GM21717 (cell line): ENCODE measurements around the gene SPHK2.
A peak's percentile ranks its signal among the peaks of the same experiment; 100 is the strongest.
"Not testable (repeated sequence)": the region's sequence is repeated elsewhere in the genome, so short reads cannot be mapped to it uniquely, and the experiment has no call there.

ENCODE experiments used
- ATAC-seq: cut with Tn5 transposase; IDR thresholded peaks from one replicate; pipeline ENCODE4 v1.9.1; 2021; ENCODE audit warnings: mild to moderate bottlenecking, moderate library complexity; ENCODE audit not compliant: unreplicated experiment

The SPHK2 gene

DNA sequence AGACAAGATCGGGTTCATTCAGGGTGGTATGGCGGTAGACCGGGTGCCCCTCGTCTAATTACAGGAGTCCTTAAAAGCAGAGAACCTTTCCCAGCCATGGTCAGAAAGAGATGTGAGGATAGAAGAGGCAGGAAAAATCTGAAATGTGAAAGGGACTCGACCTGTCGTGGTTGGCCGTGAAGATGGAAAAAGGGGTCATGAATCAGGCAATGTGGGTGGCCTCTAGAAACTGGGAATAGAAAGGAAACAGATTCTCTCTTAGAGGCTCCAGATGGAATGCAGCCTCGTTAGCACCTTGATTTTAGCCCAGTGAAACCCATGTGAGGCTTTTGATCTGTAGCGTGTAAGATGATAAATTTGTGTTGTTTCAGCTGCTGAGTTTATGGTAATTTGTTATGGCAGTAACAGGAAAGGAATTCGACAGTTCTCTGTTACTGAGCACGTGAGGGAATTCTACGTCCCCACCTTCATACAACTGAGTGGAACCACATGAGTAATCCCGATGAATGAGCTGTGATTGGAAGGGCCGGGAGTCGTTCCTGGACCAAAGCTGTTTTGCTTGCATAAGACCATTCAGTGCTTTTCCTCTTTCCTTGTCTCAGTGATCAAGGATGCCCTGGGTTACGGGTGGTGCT lies 37.7 kb downstream of the SPHK2 start:
- ATAC-seq, result no peak

DNA sequence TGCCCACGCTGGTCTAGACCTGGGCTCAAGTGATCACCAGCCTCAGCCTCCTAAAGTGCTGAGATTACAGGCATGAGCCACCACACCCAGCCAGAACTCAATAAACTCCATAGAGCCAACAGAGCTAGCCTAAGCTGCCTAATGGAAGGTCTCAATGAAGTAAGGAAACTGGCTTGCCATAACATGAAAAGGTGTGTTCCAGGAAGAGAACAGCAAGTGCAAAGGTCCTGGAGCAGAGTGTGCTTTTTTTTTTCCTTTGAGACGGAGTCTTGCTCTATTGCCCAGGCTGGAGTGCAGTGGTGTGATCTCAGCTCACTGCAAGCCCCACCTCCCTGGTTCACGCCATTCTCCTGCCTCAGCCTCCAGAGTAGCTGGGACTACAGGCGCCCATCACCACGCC lies 38.5 kb downstream of the SPHK2 start:
- ATAC-seq, result not testable (repeated sequence)

DNA sequence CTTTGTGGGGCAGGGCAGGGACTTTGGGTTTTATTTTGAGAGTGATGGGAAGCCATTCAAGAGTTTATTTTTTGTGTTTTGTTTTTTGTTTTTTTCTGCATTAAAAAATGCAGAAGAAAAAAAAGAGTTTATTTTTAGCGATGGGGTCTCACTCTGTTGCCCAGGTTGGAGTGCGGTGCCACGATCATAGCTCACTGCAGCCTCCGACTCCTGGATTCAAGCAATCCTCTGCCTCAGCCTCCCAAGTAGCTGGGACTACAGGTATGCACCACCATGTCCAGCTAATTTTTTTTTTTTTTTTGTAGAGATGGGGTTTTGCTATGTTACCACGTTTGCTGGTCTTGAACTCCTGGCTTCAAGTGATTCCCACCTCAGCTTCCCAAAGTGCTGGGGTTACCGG lies 39.2 kb downstream of the SPHK2 start:
- ATAC-seq, result no peak

DNA sequence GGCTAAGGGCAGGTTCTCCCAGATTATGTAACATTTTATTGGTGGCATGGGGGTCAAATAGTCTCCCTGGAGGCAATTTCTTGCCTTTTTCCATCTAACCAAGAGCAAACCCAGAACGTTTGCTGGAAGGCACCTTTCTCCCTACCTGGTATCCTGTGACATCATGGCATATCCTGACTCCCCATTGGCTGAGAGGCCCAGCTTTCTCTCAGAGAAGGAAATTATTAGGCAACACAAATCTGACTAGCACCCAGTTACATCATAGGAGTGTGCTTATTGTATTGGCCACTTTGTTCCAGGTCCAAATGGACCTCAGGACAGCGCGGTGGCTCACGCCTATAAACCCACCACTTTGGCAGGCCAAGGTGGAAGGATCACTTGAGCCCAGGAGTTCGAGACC lies 40.5 kb downstream of the SPHK2 start:
- no peak for ATAC-seq

DNA sequence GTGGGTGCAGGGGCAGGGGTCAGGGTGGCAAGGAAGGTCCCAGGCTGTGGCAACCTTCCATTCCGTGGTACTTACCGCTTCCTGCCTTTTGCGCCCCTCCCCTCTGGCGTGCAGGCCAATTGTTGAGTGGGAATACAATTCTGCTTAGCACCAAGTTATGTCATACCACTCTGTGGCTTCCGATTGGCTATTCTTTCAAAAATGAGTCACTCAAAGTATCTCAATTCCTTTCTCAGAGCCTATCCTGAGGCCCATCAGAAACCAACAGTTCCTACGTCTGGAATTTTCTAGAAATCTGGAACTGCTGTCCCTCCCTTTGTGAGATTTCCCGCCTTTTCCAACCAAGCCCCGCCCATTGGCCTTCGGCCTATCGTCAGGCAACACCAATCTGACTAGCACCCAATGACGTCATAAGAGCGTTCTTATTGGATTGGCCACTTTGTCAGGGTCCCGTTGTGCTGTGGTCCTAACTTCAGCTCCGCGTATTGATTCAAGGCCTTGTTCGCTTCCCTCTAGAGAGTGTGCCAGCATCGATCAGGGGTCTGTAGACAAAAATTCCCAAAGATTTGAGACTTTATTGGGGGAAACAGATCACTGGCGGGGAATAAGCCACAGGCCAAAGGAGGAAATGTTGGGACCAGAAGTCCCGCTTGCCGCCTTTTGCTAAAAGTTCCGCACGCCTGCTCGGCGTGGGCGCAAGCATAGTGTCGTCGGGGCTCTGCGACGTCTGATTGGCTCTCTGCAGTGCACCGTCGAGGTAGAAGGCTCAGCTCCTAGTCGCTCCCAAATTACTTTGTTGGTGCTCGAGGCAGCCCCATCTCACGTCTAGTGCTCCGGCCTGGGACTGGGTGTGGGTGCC lies 41.8 kb downstream of the SPHK2 start:
- peak; percentile 81 for ATAC-seq

DNA sequence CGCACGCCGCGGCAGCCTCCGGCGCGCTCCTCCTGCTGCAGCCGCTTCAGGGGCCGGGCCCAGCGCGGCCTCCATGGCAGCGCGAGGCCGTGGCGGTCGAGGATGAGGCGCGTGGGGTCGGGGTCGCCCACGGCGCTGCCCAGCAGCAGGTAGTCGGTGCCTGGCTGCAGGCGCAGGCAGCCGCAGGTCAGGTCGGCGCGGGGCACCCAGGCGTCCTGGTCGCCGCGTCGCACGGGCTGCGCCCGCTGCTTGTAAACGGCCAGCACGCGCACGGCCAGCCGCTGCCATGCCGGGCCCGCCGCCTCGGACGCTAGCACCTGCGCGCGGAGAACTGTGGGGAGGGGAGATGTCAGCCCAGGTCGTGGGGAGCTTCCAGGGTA lies 42.4 kb downstream of the SPHK2 start:
- ATAC-seq, result no peak

DNA sequence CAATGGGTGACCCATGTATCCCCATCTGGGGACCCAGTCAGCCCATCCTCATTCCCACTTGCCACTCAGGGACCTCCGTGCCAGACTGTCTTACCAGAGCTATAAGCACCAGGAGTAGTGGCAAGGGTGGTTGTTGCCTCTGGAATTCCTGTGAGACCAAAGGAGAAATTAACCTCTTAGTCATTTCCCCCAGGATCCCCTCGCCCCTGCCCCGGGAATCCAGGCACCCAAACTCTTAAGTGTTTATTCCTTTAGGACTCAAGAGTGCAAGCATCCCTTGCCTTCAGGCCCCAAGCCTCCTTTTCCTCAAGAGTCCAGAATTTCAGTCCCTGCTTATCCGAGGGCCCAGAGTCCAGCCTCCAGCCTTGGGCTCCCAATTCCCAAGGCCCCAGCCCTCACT lies 44.4 kb downstream of the SPHK2 start:
- ATAC-seq, result no peak

DNA sequence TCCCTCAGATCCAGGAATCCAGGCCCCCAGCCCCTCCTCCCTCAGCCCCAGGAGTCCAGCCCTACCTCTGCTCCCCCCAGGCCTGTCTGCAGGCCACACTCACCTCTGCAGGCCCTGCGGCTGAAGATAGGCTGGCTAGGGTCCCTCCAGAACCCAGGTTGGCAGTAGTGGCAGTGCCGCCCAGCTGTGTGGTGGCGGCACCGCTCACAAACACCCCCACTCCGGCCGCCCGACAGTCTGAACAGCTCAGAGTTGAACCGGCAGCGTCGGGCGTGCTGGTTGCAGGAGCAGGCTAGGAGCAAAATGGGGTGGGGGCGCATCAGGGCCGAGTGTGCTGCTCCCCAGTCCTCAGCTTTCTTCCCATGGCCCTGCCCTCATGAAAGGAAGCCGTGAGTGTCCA lies 45.2 kb downstream of the SPHK2 start:
- no peak for ATAC-seq

DNA sequence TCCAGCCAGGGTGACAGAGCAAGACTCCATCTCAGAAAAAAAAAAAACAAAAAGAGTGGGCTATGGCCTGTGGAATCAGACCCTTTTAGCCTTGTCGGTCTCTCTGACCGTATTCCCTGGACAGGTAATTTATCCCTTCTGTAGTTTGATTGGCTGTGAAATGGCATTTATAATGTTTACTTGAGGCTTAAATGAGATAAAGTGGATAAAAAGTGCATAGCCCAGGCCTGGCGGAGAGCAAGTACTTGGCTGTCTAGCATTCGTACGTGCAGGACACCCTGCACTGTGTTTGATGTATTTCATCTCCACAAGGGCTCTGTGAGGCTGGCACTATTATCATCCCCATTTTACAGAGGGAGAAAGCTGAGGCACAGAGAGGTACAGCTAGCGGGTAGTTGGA lies 46.5 kb downstream of the SPHK2 start:
- ATAC-seq, result no peak

DNA sequence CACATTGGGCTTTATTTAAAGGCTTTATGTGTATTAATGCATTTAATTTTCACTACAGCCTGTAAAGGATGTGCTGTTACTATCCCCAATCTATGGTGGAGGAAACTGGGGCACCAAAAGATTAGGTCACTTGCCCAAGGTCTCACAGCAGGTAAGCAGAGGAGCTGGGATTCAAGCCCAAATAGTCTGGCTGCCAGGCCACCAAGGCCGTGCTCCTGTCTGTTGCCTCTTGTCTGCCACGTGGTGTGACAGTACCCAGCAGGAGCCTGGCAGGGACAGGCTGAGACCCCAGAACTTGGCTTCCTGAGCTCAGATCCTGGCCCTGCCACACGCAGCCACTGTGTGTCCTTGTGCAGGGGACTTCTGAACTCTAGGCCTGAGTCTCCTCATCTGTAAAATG lies 49.0 kb downstream of the SPHK2 start:
- ATAC-seq, result no peak

DNA sequence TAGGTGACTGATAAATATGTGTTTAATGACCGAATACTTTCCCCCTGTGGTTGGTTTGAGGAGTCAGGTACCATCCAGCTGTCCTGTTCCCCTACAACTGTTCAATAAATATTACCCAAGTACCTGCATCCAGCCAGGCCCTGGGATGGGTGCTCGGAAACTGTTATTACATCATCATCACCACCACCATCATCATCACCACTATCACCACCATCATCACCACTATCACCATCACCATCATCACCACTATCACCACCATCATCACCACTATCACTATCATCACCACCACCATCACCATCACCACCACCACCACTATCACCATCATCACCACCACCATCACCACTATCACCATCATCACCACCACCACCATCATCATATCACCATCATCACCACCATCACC lies 49.5 kb downstream of the SPHK2 start:
- no peak for ATAC-seq

DNA sequence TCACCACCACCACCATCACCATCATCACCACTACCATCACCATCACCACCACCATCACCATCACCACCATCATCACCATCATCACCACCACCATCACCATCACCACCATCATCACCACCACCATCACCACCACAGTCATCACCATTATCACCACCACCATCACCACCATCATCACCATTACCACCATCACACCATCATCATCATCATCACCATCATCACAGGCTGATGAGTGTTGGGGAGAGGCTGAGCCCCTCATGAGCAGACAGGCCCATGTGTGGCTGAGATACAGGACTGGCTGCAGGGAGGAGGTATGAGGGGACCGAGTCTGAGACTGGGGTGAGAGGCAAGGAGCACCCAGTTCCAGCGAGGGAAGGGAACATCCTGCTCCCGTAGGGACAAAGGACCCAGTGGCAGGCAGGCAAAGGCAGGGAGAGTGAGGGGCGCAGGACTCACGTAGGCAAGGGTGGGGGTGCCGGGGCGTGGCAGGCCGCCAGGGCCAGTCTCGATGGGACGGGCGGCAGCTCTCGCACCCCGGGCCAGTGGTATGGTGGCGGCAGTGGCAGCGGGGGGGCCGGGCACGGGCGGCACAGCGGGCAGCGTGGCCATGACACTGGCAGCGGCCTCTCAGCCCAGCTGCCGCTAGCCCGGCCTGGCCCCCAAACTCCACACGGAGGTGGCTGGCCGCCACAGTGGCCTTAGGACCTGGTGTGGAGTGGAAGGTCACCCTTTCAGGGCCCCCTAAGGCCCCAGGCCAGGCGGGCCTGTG lies 50.8 kb downstream of the SPHK2 start:
- ATAC-seq, result no peak

DNA sequence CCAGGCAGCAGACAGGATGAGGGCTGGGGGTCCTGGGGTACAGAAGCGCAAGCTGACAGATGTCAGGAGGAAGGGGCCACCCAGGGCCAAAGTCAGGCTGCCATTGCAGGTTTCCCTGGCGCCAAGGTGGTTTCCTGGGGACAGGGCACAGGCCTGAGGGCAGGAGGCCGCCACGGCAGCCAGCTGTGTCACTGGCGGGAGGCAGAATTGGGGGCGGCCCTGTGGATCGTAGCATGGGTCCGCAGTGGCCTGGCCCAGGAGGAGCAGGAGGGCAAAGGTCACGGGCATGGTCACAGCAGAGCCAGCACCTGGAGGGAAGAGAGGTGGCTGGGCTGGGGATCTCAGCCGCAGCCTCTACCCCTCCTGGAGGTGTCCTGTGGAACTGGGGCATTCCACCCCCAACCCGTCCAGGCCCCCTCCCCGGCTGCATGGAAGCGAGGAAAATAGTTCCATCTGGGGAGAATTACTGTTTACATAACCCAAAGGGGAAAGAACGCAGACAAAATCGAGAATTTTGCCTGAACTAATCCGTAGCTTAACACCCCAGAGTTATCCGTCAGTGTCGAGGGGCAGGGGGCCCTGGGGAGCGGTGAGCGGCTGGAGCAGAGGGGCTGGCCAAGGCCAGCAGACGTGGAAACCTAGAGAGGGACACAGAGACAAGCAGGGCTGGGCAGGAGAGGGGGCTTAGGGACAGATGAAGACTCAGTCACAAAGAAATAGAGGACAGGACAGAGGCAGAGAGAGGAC lies 51.6 kb downstream of the SPHK2 start:
- ATAC-seq, result no peak

DNA sequence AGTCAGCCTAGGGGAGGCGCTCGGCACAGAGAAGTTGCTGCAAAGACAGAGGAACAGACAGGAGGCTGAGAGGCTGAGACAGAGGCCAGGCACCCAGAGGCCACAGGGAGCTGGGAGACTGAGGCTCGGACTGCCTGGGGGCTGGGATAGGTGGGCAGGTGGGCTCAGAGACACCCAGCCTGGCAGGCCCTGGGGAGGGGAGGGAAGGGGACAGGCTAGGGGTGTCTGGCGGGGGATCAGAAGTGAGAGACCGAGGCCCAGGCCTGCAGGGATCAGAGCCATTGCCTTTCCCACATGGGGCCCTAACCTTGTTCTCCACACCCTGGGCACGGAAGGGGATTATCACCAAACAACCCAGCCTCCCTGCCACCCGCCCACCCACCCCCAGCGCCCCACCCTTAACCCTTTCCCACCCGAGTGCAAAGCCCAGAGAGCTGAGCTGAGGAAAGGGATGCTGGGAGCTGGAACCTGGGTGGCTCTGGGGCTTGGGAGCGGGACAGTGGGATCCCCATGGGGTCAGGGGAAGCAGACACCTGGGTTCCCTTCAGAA lies 52.2 kb downstream of the SPHK2 start:
- ATAC-seq, result no peak

DNA sequence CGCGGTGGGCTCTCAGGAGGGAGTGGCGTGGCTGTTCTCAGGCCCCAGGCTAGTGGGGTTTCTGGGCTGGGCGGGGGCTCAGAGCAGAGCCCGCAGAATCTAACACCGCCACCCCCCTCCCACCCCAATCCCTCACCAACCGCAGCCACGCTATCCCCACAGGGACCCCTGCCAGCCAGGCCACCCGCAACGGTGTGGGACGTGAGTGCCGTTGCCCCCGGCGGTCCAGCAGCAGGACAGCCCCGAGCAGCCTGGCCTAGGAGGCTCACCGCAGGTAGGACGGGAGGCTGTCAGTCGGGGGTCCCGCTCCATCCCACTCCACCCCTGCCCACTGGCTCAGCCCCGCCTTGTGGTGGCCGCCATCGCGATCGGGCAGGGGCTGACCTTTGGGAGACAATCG lies 53.7 kb downstream of the SPHK2 start, which contains the start of gene NTN5:
TSS of gene NTN5 (minus strand) at position 24 of the 400 bp plus-strand sequence. CDS start 2,031 bp downstream, outside the sequence.
- ATAC-seq, result no peak

DNA sequence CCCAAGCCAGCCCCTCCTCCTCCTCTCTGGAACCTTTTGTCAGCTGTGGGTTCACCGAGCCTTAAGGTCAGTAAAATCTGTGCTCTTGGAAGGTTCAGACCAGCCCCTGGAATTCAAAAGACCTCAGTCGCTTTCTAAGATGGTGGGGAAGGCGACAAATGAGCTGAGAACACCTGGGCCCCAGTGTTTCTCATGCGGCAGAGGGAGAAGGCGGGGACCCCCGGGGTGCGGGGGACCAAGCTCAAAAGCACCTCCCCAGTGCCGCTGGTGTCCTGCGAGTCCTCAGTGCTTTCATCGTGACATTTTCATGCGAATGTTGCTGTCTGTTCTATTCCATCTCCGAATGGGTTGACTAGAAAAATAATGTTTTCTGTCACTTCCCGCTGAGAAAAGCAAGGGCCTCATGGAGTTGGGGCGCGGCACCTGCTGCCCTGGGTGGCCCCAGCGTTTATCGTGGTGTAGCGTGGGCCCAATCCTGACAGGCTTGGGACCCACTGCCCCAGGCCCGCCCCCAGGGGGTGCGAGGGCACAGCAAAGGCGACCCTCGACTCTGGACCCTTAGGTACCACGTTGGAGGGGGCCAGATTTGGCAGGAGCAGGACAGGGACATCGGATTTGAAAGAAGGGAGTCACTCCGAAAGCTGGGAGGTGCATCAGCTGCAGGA lies 54.3 kb downstream of the SPHK2 start:
- ATAC-seq, result no peak

DNA sequence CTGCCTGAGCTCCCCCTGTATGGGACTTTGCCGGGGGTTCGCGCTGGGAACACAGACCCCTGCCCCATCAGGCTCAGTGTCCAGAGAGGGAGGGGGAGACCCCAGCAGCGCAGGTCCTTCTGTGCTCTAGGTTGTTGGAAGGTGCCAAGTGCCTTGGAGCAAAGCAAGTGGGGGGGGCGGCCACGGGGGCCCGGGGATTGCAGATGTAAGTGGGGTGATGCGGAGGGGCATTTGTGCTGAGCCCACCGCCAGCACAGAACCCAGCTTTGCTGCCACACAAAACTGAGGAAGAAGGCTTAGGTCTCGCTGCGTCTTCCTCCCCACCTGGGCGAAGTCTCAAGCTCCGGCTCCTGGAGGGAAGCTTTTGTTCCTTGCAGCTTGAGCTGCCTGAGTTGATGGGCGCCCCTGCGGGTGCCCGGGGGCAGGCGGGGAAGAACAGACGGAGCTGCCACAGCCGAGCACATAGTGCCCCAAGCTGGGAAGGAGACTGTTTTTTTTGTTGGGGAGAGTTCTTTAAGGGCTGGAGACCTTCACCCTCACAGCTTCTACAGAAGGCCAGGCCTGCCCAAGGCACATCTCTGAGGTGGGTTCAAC lies 55.0 kb downstream of the SPHK2 start:
- ATAC-seq, result no peak

DNA sequence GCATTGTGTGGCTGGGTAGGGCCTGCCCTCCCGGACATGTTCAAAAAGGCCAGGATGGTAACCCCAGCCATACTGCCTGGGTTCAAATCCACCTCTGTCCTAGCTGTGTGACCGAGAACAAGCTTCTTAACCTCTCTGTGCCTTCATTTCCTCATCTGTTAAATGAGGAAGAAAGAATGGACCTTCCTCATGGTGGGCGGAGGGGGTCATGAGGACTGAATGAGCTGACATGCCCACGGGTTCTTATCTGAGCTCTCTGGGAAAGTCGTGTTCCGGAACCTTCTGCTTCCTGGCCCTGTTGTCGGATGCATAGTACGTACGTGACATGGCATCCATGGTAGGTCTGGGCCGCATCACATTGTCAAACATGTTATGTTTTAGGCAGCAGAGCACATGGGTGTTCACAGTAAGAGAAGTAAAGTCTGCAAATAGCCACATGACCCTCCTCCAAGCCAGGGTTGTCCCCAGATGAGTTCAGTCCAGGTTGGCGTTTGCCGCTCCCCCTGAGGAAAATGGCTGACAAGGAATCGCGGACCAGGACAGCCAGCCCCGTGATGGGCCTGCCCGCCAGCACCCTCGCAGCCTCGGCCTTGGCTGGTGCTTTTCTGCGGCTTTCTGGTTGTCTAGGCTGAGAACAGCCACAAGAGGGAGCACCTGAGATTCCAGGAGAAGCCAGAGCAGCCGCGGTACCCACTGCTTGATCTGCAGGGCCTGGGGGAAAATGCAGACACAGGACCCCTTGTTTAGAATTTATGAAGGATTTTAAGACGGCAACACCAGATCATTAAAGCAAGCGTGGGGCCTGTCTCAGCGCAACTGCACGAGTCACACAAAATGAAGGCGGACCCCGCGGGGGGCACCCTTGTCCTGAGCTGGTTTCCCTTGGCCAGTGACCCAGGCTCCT lies 55.9 kb downstream of the SPHK2 start:
- ATAC-seq, result no peak

DNA sequence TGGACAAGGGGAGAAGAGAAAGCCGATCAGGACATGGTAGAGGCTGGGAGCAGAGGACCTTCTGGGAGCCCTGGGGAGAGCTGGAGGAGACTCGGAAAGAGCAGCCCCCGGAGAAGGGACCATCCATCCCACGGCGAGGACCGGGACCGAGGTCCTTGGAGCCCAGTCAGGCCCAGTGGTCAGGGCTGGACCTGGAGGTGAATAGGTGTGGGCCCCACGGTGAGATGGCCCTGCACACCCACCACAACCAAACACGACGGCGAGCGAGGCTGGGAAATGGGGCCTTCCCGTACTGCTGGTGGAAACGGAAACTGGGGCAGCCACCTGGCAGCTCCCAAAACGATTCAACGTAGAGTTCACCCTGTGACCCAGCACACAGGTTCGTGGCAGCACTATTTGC lies 57.2 kb downstream of the SPHK2 start:
- ATAC-seq, result no peak
